GM21515 (cell line): ENCODE measurements around the gene KIF1A.

Source experiments
- ATAC-seq: cut with Tn5 transposase; IDR thresholded peaks from one replicate; pipeline ENCODE4 v1.9.1; 2021; ENCODE audit not compliant: unreplicated experiment

The KIF1A gene

GRCh38 chr2:240819126-240819857, 727 bp downstream of the KIF1A start:
- ATAC-seq = no peak

- ATAC-seq = no peak
Observed at GRCh38 chr2:240818293-240819125, 1.5 kb downstream of the KIF1A start.

- ATAC-seq = no peak
Observed at GRCh38 chr2:240817496-240818292, 2.3 kb downstream of the KIF1A start.

GRCh38 chr2:240816584-240817495, 3.2 kb downstream of the KIF1A start:
- ATAC-seq = no peak

GRCh38 chr2:240815761-240816583, 4.0 kb downstream of the KIF1A start:
- no peak for ATAC-seq

GRCh38 chr2:240814946-240815760, 4.9 kb downstream of the KIF1A start:
- no peak for ATAC-seq

- no peak for ATAC-seq
Observed at GRCh38 chr2:240814280-240814679, 5.7 kb downstream of the KIF1A start.

- no peak for ATAC-seq
Observed at GRCh38 chr2:240813231-240813921, 6.6 kb downstream of the KIF1A start.

GRCh38 chr2:240812721-240813120, 7.3 kb downstream of the KIF1A start:
- ATAC-seq = no peak

GRCh38 chr2:240812301-240812680, 7.7 kb downstream of the KIF1A start:
- no peak for ATAC-seq

- ATAC-seq = no peak
Observed at GRCh38 chr2:240811346-240812300, 8.4 kb downstream of the KIF1A start.

GRCh38 chr2:240810621-240811020, 9.4 kb downstream of the KIF1A start:
- ATAC-seq = no peak

GRCh38 chr2:240810199-240810598, 9.8 kb downstream of the KIF1A start:
- no peak for ATAC-seq

GRCh38 chr2:240809276-240809675, 10.7 kb downstream of the KIF1A start:
- ATAC-seq = no peak

GRCh38 chr2:240806459-240806858, 13.6 kb downstream of the KIF1A start:
- no peak for ATAC-seq

- no peak for ATAC-seq
Observed at GRCh38 chr2:240806006-240806405, 14.0 kb downstream of the KIF1A start.

GRCh38 chr2:240803191-240803590, 16.8 kb downstream of the KIF1A start:
- no peak for ATAC-seq
